ENCODE results near the gene ASF1B.
A peak's percentile ranks its signal among the peaks of the same experiment; 100 is the strongest.

ASF1B gene

GRCh38 chr19:14135355-14135754 lies 1.0 kb downstream of the ASF1B start:
- no peak for DNase-seq

GRCh38 chr19:14127929-14128509 lies 8.4 kb downstream of the ASF1B start:
- no peak for DNase-seq

GRCh38 chr19:14127176-14127575 lies 9.2 kb downstream of the ASF1B start:
- DNase-seq, result no peak

GRCh38 chr19:14122924-14123323 lies 13.5 kb downstream of the ASF1B start:
- DNase-seq, result no peak

GRCh38 chr19:14120497-14120780 lies 15.9 kb downstream of the ASF1B start:
- DNase-seq, result no peak

GRCh38 chr19:14119644-14120496 lies 16.5 kb downstream of the ASF1B start:
- peak; percentile 16 for DNase-seq

- no peak for DNase-seq
Observed at GRCh38 chr19:14119146-14119545, 17.2 kb downstream of the ASF1B start.

- DNase-seq, result peak; percentile 74
Observed at GRCh38 chr19:14118165-14119051, 18.0 kb downstream of the ASF1B start.

GRCh38 chr19:14117668-14118164 lies 18.7 kb downstream of the ASF1B start, which contains the start of gene PRKACA:
Gene PRKACA (minus strand): TSS chr19:14117762. CDS start chr19:14117547, 215 bp downstream.
- peak; percentile 98 for DNase-seq

GRCh38 chr19:14116918-14117578 lies 19.3 kb downstream of the ASF1B start:
- peak; percentile 32 for DNase-seq

GRCh38 chr19:14116525-14116917 lies 19.9 kb downstream of the ASF1B start:
- DNase-seq, result no peak

GRCh38 chr19:14115756-14116155 lies 20.6 kb downstream of the ASF1B start:
- no peak for DNase-seq

GRCh38 chr19:14114854-14115253 lies 21.5 kb downstream of the ASF1B start:
- DNase-seq, result peak; percentile 53

GRCh38 chr19:14114439-14114838 lies 21.9 kb downstream of the ASF1B start:
- no peak for DNase-seq

- DNase-seq, result peak; percentile 61
Observed at GRCh38 chr19:14113762-14114414, 22.5 kb downstream of the ASF1B start.

GRCh38 chr19:14112809-14113385 lies 23.5 kb downstream of the ASF1B start:
- DNase-seq, result no peak

GRCh38 chr19:14112051-14112808 lies 24.2 kb downstream of the ASF1B start:
- no peak for DNase-seq

GRCh38 chr19:14111486-14111885 lies 24.9 kb downstream of the ASF1B start:
- DNase-seq, result no peak

GRCh38 chr19:14110650-14111049 lies 25.7 kb downstream of the ASF1B start:
- no peak for DNase-seq

- peak; percentile 20 for DNase-seq
Observed at GRCh38 chr19:14107581-14108461, 28.6 kb downstream of the ASF1B start.

Measured in DMS53 (cell line).